Vagina (tissue), 2 donors: ENCODE data around the gene GOLPH3L. TPM values are rescaled to one million over a fixed set of nuclear protein-coding genes. Genes with fewer than 3 reads are reported as not detected.

ENCODE experiments used
- DNase-seq, 2 donors: peaks; one replicate each; pipeline ENCODE4 v3.0.0-alpha.2; 2017; ENCODE audit errors: extremely low spot score in 2 of 2
- H3K27ac ChIP-seq: fragments of 200-600 bp; sonication (generic); one replicate; pipeline ENCODE4 v1.5.1; 2019
- H3K27me3 ChIP-seq: fragments of 200-600 bp; sonication (generic); one replicate; pipeline ENCODE4 v1.5.1; 2019
- H3K36me3 ChIP-seq, 2 donors: fragments of 200-600 bp; sonication (generic); one replicate each; pipeline ENCODE4 v1.5.1; 2017 to 2019
- H3K4me1 ChIP-seq: fragments of 200-600 bp; sonication (generic); one replicate; pipeline ENCODE4 v1.5.1; 2019
- H3K4me3 ChIP-seq, 2 donors: fragments of 200-600 bp; sonication (generic); 1 replicate in 1 of 2; 2 replicates in 1 of 2; pipeline ENCODE4 v1.5.1; 2016 to 2019
- H3K9me3 ChIP-seq: fragments of 200-600 bp; sonication (generic); one replicate; pipeline ENCODE4 v1.5.1; 2019
- CTCF ChIP-seq, 3 experiments: fragments of 450-650 bp in 2 of 3; fragments of 200-600 bp in 1 of 3; sonication (generic) in 1 of 3; IDR thresholded peaks; one replicate each; pipeline ENCODE4 v1.5.1; 2017 to 2019; ENCODE audit warnings: antibody characterized with exemption in 3 of 3, mild to moderate bottlenecking in 2 of 3, moderate library complexity in 2 of 3
- POLR2A ChIP-seq, 2 donors: fragments of 450-650 bp; IDR thresholded peaks; one replicate each; pipeline ENCODE4 v1.6.1; 2017; ENCODE audit warnings: antibody characterized with exemption in 2 of 2, mild to moderate bottlenecking in 2 of 2, moderate library complexity in 2 of 2
- POLR2AphosphoS5 ChIP-seq, 2 donors: sonication (generic); formaldehyde crosslinking; IDR thresholded peaks; one replicate each; pipeline ENCODE4 v1.9.0; 2017; ENCODE audit warnings: antibody characterized with exemption in 2 of 2, mild to moderate bottlenecking in 2 of 2, low read depth in 1 of 2; ENCODE audit not compliant: insufficient read depth in 1 of 2
- intact Hi-C: fragments of 100-400 bp; cut with DNase I; formaldehyde crosslinking; loops from one replicate; pipeline ENCODE4 v1.15.1; 2023
- total RNA-seq: library from RNA; depleted of rRNA; stranded (reverse); fragments of >200 nt; gene quantifications from one replicate; pipeline ENCODE4 v1.2.3, GENCODE V29; 2016

GOLPH3L gene
- total RNA-seq, 1 donor from 2014 or later: 21.9 TPM

- no peak for DNase-seq
- TF ChIP-seq CTCF (IDR thresholded peaks at IDR 0.05): no peak
- no peak for TF ChIP-seq POLR2AphosphoS5 (IDR thresholded peaks at IDR 0.05; ENCODE audit: insufficient read depth in 1 of 2, low read depth in 1 of 2)
- TF ChIP-seq POLR2A (IDR thresholded peaks at IDR 0.05): no peak
- Histone ChIP-seq H3K9me3 (no peaks in the 10 kb centered on the region), H3K27ac (no peak overlapping the region), H3K36me3 (peaks cover 0 to 13% of the 10 kb centered on the region in 2 donors), H3K4me1 (peaks cover 7% of the 10 kb centered on the region), H3K27me3 (no peaks in the 10 kb centered on the region), H3K4me3 (no peak overlapping the region)
- intact Hi-C loops: loop anchor here (1.0 kb wide), 1 partner anchor 21 kb away; no protein-coding TSS in a partner anchor
Observed at GRCh38 chr1:150688763-150689162, 8.2 kb downstream of the GOLPH3L start.

GRCh38 chr1:150686275-150686674 lies 10.7 kb downstream of the GOLPH3L start:
- no peak for DNase-seq
- no peak overlapping the region for H3K27ac ChIP-seq
- no peaks in the 10 kb centered on the region for H3K9me3 ChIP-seq
- H3K4me1 ChIP-seq: no peaks in the 10 kb centered on the region
- no peak for TF ChIP-seq POLR2A (IDR thresholded peaks at IDR 0.05)
- no peak for TF ChIP-seq CTCF (IDR thresholded peaks at IDR 0.05)
- TF ChIP-seq POLR2AphosphoS5 (IDR thresholded peaks at IDR 0.05; ENCODE audit: insufficient read depth in 1 of 2, low read depth in 1 of 2): no peak
- H3K27me3 ChIP-seq: no peaks in the 10 kb centered on the region
- peaks cover 0 to 15% of the 10 kb centered on the region in 2 donors for H3K36me3 ChIP-seq
- intact Hi-C loops: no loop called here
- H3K4me3 ChIP-seq: no peak overlapping the region

GRCh38 chr1:150683914-150684313 lies 13.0 kb downstream of the GOLPH3L start:
- H3K4me3 ChIP-seq: no peak overlapping the region
- TF ChIP-seq POLR2AphosphoS5 (IDR thresholded peaks at IDR 0.05; ENCODE audit: insufficient read depth in 1 of 2, low read depth in 1 of 2): no peak
- peaks cover 0 to 15% of the 10 kb centered on the region in 2 donors for H3K36me3 ChIP-seq
- no peak for DNase-seq
- H3K27ac ChIP-seq: no peak overlapping the region
- H3K4me1 ChIP-seq: no peaks in the 10 kb centered on the region
- intact Hi-C loops: no loop called here
- H3K9me3 ChIP-seq: no peaks in the 10 kb centered on the region
- H3K27me3 ChIP-seq: no peaks in the 10 kb centered on the region

GRCh38 chr1:150678988-150679387 lies 18.0 kb downstream of the GOLPH3L start:
- no peak for TF ChIP-seq POLR2A (IDR thresholded peaks at IDR 0.05)
- TF ChIP-seq CTCF (IDR thresholded peaks at IDR 0.05): no peak
- no peak for TF ChIP-seq POLR2AphosphoS5 (IDR thresholded peaks at IDR 0.05; ENCODE audit: insufficient read depth in 1 of 2, low read depth in 1 of 2)
- no peaks in the 10 kb centered on the region for H3K4me1 ChIP-seq
- no peaks in the 10 kb centered on the region for H3K27me3 ChIP-seq
- H3K9me3 ChIP-seq: no peaks in the 10 kb centered on the region
- H3K4me3 ChIP-seq: no peak overlapping the region
- no peak overlapping the region for H3K27ac ChIP-seq
- peaks cover 0 to 7% of the 10 kb centered on the region in 2 donors for H3K36me3 ChIP-seq
- intact Hi-C loops: no loop called here
- DNase-seq: no peak

GRCh38 chr1:150674881-150675280 lies 22.1 kb downstream of the GOLPH3L start:
- TF ChIP-seq POLR2AphosphoS5 (IDR thresholded peaks at IDR 0.05; ENCODE audit: insufficient read depth in 1 of 2, low read depth in 1 of 2) (no peak), CTCF (IDR thresholded peaks at IDR 0.05) (no peak), POLR2A (IDR thresholded peaks at IDR 0.05) (no peak)
- DNase-seq: no peak
- no peaks in the 10 kb centered on the region for H3K36me3 ChIP-seq
- intact Hi-C loops: no loop called here
- no peaks in the 10 kb centered on the region for H3K4me1 ChIP-seq
- H3K4me3 ChIP-seq: no peak overlapping the region
- no peak overlapping the region for H3K27ac ChIP-seq
- H3K9me3 ChIP-seq: no peaks in the 10 kb centered on the region
- no peaks in the 10 kb centered on the region for H3K27me3 ChIP-seq
